VCaP (cell line): Measurements from ENCODE around the gene IL17RD.

Experiments used
- H3K27ac ChIP-seq: fragments of 450-650 bp; 2 replicates; pipeline ENCODE4 v1.5.1; 2017
- TF ChIP-seq, protein P1 (sequence below): fragments of 450-650 bp; conservative IDR thresholded peaks from 2 replicates; pipeline ENCODE4 v1.5.1; 2017; ENCODE audit warnings: mild to moderate bottlenecking, moderate library complexity

IL17RD gene

GRCh38 chr3:57128826-57129667 is 36.1 kb downstream of the IL17RD start:
- H3K27ac ChIP-seq = no peak overlapping the region
- TF ChIP-seq, protein P1, sequence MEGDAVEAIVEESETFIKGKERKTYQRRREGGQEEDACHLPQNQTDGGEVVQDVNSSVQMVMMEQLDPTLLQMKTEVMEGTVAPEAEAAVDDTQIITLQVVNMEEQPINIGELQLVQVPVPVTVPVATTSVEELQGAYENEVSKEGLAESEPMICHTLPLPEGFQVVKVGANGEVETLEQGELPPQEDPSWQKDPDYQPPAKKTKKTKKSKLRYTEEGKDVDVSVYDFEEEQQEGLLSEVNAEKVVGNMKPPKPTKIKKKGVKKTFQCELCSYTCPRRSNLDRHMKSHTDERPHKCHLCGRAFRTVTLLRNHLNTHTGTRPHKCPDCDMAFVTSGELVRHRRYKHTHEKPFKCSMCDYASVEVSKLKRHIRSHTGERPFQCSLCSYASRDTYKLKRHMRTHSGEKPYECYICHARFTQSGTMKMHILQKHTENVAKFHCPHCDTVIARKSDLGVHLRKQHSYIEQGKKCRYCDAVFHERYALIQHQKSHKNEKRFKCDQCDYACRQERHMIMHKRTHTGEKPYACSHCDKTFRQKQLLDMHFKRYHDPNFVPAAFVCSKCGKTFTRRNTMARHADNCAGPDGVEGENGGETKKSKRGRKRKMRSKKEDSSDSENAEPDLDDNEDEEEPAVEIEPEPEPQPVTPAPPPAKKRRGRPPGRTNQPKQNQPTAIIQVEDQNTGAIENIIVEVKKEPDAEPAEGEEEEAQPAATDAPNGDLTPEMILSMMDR = no peak

DNA sequence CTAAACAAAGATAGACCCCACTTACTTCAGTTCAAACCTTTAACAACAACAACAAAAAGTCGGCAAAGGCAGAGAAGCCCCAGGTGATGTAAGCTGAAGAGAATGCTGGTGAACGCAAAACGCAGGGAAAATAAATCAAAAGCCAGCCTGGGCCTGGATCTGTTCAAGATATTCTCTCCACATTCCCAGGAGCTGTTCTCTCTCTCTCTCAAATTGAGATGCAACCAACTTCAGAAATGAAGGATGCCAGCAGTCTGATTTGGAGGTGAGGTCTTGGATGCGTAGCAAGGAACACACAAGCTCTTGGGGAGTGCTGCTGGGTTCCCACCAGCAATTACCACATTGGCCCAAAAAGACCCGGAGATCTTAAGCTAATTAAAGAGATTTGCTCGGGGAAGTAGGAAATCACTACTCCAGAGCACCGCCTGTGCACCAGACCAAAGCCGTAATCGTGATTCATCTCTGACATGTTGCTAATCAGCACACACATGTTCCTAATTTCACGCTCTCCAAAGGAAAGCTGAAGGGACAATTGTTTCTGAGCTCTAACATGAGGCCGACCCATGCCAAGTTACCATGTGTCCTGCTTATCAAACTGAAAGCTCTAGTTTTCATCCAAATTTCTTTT is 37.1 kb downstream of the IL17RD start:
- no peak overlapping the region for H3K27ac ChIP-seq
- TF ChIP-seq, protein P1 = no peak

GRCh38 chr3:57126244-57126643 is 38.9 kb downstream of the IL17RD start:
- H3K27ac ChIP-seq = no peak overlapping the region
- TF ChIP-seq, protein P1 = no peak

- H3K27ac ChIP-seq = no peak overlapping the region
- TF ChIP-seq, protein P1 = no peak
Observed at GRCh38 chr3:57120451-57121174, 44.5 kb downstream of the IL17RD start.

- no peak overlapping the region for H3K27ac ChIP-seq
- TF ChIP-seq, protein P1 = no peak
Observed at GRCh38 chr3:57120040-57120439, 45.1 kb downstream of the IL17RD start.

GRCh38 chr3:57118254-57118653 is 46.9 kb downstream of the IL17RD start:
- no peak overlapping the region for H3K27ac ChIP-seq

More at GRCh38 chr3:57118254-57118653, 46.9 kb downstream of the IL17RD start:
- TF ChIP-seq, protein P1 = no peak
